ENCODE data around the gene C19orf44. TPM values are rescaled to one million over a fixed set of nuclear protein-coding genes. Genes with fewer than 3 reads are reported as not detected.
"Not testable (repeated sequence)": the region's sequence is repeated elsewhere in the genome, so short reads cannot be mapped to it uniquely, and the experiment has no call there.

The C19orf44 gene
- 13.8 TPM for polyA plus RNA-seq (2012; ENCODE audit: insufficient read depth, insufficient read length, low read depth)

DNA sequence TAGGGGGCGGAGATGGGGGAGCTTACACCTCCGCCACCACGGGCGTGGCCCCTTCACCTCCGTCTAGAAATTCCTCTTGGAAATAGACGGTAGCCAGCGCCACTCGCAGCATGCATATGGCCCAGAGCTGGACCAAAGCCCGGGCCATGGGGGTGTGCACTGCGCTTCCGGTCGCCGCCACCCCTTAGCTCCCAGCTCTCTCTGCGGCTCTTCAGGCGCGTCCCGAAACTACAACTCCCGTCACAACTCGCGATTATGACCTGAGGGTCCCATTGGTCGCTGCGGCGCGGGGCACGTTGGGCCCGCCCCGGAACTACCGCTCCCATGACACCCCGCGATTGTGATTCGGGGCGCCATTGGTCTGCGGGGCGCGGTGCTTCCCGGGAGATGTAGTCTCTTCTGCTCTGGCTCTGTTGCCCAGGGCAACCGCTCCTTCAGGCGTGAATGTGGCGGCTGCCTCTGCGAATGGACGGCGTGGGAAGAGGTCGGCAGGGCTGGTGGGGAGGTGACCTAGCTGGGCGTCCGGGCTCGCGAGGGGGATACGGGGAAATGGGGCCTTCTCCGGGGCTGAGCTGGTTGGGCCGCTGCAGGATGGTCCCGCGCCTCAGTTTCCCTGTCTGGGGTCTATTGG is at the start of gene C19orf44, which contains the start of gene CALR3:
Gene C19orf44 (plus strand): TSS at position 413 of the 631 bp plus-strand sequence. CDS start 4,399 bp downstream, outside the sequence.
Gene CALR3 (minus strand): TSS at position 186 of the 631 bp plus-strand sequence. CDS start 38 bp downstream, at position 148.
- TF ChIP-seq, protein P1, sequence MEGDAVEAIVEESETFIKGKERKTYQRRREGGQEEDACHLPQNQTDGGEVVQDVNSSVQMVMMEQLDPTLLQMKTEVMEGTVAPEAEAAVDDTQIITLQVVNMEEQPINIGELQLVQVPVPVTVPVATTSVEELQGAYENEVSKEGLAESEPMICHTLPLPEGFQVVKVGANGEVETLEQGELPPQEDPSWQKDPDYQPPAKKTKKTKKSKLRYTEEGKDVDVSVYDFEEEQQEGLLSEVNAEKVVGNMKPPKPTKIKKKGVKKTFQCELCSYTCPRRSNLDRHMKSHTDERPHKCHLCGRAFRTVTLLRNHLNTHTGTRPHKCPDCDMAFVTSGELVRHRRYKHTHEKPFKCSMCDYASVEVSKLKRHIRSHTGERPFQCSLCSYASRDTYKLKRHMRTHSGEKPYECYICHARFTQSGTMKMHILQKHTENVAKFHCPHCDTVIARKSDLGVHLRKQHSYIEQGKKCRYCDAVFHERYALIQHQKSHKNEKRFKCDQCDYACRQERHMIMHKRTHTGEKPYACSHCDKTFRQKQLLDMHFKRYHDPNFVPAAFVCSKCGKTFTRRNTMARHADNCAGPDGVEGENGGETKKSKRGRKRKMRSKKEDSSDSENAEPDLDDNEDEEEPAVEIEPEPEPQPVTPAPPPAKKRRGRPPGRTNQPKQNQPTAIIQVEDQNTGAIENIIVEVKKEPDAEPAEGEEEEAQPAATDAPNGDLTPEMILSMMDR (IDR thresholded peaks at IDR 0.05; ENCODE audit: low read depth, low read length): peak; percentile 21; the same call in 1 of the 2 replicates
- no peaks in the 10 kb centered on the region for H3K9me3 ChIP-seq
- no peaks in the 10 kb centered on the region for H3K4me1 ChIP-seq
- DNase-seq: peak; percentile 98
- H3K36me3 ChIP-seq: no peaks in the 10 kb centered on the region
- H3K27me3 ChIP-seq: no peaks in the 10 kb centered on the region
- H3K4me3 ChIP-seq (ENCODE audit: low read depth, low read length): peak within 1 kb of the TSS; percentile 78

DNA sequence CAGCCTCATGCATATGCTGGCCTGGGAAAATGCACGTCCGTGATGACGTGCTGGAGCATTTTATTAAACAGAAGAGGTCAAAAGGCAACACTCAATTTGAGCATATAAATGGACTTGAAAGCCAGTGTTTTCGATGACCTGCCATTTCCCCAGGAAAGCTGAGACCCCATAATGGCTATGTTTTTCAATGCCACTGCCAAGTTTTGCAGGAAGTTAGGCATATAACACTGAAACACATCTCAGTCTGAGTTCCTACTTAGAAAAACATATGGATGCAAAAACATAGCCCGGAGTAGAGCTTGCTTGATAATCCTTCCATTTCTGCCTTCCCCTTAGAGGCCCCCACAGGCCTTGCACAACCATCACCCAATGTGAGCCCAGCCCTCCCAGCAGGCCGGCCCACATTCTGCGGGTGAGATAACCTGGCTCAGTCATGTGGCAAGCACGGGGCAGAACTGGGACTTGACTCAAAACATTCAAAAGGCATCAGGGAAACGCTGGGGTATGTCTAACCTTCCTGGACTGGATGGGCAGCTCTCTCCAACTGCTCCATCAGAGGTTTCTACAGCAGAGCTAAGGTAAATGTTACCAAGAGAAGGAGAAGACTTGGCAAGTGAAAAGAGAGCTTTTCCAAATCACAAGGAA is 49.3 kb upstream of the C19orf44 start:
- peaks cover 22% of the 10 kb centered on the region for H3K4me1 ChIP-seq
- DNase-seq: no peak
- no peak overlapping the region for H3K4me3 ChIP-seq (ENCODE audit: low read depth, low read length)

DNA sequence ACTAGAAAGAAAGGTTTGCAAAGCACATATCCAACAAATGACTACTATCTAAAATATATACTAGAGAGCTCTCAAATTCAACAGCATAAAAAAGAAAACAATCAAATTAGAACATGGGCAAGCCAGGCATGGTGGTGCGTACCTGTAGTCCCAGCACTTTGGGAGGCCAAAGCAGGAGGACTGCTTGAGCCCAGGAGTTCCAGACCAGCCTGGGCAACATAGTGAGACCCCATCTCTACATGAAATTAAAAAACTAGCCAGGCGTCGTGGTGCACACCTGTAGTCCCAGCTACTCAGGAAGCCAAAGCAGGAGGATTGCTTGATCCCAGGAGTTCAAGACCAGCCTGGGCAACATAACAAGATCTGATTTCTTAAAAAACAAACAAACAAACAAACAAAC is 47.3 kb upstream of the C19orf44 start:
- H3K27me3 ChIP-seq, H3K4me1 ChIP-seq: not testable (repeated sequence)

More for the DNA sequence above, 49.3 kb upstream of the C19orf44 start:
- H3K36me3 ChIP-seq: no peaks in the 10 kb centered on the region
- H3K9me3 ChIP-seq: no peaks in the 10 kb centered on the region
- TF ChIP-seq, protein P1 (IDR thresholded peaks at IDR 0.05; ENCODE audit: low read depth, low read length): no peak
- H3K27me3 ChIP-seq: no peaks in the 10 kb centered on the region

DNA sequence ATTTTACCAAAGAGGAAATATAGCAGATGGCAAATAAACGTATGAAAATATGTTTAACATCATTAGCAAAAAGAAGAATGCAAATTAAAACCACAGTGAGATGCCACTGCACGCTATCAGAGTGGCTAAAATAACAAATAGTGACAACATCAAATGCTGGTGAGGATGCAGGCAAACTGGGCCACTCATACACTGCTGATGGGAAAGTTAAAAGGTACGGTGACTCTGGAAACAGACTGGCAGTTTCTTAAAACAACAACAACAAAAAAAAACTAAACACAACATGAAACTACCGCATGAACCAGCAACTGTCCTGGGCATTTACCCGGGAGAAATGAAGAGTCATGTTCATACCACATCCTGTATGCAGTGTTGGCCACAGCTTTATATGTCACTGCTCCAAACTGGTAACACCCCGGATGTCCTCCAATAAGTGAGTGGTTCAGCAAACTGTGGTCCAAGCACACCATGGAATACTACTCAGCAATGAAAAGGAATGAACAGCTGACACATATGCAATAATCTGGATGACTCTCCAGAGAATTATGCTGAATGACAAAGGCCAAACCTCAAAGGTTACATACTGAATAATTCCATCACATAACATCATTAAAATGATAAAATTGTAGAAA is 46.7 kb upstream of the C19orf44 start:
- TF ChIP-seq, protein P1 (IDR thresholded peaks at IDR 0.05; ENCODE audit: low read depth, low read length): no peak
- H3K27me3 ChIP-seq: no peaks in the 10 kb centered on the region
- no peak overlapping the region for H3K4me3 ChIP-seq (ENCODE audit: low read depth, low read length)
- peaks cover 3% of the 10 kb centered on the region; the same call in 1 of the 2 replicates for H3K4me1 ChIP-seq
- DNase-seq: no peak
- H3K36me3 ChIP-seq: no peaks in the 10 kb centered on the region
- no peaks in the 10 kb centered on the region for H3K9me3 ChIP-seq

More for the DNA sequence above, 47.3 kb upstream of the C19orf44 start:
- H3K9me3 ChIP-seq; DNase-seq; H3K36me3 ChIP-seq; H3K4me3 ChIP-seq (ENCODE audit: low read depth, low read length): not testable (repeated sequence)

DNA sequence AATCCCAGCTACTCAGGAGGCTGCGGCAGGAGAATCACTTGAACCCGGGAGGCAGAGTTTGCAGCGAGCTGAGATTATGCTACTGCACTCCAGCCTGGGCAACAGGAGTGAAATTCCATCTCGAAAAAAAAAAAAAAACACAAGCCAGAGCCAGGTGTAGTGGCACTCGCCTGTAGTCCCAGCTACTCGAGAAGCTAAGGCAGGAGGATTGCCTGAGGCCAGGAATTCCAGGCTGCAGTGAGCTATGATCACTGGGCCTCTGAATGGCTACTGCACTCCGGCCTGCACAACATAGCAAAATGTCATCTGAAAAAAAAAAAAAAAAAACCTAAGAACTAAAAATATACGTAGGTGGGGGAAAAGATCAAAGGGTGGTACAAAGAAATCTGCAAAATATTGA is 43.9 kb upstream of the C19orf44 start:
- peaks cover 10% of the 10 kb centered on the region for H3K4me1 ChIP-seq
- H3K27me3 ChIP-seq: no peaks in the 10 kb centered on the region
- no peaks in the 10 kb centered on the region; the same call in 1 of the 2 replicates for H3K36me3 ChIP-seq
- no peak for DNase-seq
- H3K9me3 ChIP-seq: no peaks in the 10 kb centered on the region
- no peak overlapping the region for H3K4me3 ChIP-seq (ENCODE audit: low read depth, low read length)
- TF ChIP-seq, protein P1 (IDR thresholded peaks at IDR 0.05; ENCODE audit: low read depth, low read length): no peak

DNA sequence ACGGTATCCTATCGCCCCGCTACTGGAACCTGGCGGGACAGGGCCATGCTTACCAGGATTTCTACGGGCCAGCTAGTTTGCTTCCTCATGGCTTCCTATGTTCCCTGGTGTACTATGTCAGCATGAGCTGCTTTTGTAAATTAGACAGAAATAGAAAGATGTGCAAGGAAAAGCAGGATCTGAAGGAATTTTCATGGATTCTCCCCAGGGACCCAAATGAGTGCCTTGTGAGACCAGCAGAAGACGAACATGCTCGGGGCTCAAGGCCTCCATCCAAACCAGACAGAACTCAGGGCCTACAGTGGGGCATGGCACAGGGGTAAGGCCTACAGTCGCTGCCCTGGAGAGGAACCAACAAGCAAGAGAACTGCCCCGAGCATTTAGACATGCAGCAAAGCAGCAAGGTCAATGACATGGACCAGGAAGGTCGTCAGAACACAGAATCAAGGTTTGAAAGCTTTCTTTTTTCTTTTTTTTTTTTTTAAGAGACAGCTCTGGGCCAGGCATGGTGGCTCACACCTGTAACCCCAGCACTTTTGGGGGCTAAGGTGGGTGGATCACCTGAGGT is 41.8 kb upstream of the C19orf44 start:
- peaks cover 22% of the 10 kb centered on the region for H3K4me1 ChIP-seq
- DNase-seq: no peak
- TF ChIP-seq, protein P1 (IDR thresholded peaks at IDR 0.05; ENCODE audit: low read depth, low read length): no peak

More for the DNA sequence above, 41.8 kb upstream of the C19orf44 start:
- Histone ChIP-seq H3K36me3 (no peaks in the 10 kb centered on the region; the same call in 1 of the 2 replicates), H3K9me3 (no peaks in the 10 kb centered on the region), H3K4me3 (ENCODE audit: low read depth, low read length) (no peak overlapping the region), H3K27me3 (no peaks in the 10 kb centered on the region)
